H1 (cell line): ENCODE results near the gene FOXN3. TPM values are rescaled to one million over a fixed set of nuclear protein-coding genes. Genes with fewer than 3 reads are reported as not detected.

Source experiments
- CTCF ChIA-PET: fragments of 300-600 bp; sonication (Branson Sonifier 250); formaldehyde crosslinking; loops from one replicate; lab custom pipeline; 2021; ENCODE audit not compliant: partially characterized antibody; lab: Charles Lee
- POLR2A ChIA-PET: fragments of 300-600 bp; sonication (Branson Sonifier 250); formaldehyde crosslinking; loops from one replicate; lab custom pipeline; 2021; ENCODE audit warnings: inconsistent platforms; ENCODE audit not compliant: partially characterized antibody; lab: Charles Lee
- DNase-seq, 2 experiments: peaks; one replicate each; pipeline versions ENCODE4 v3.0.0 to v3.0.0-alpha.2; 2010 to 2022; ENCODE audit warnings: low spot score in 2 of 2, low read depth in 1 of 2, mixed read lengths in 1 of 2
- FAIRE-seq: peaks from 2 replicates; lab custom pipeline; 2011; peaks lifted over from hg19 to GRCh38; lab: Jason Lieb, UNC
- H2AFZ ChIP-seq: 2 replicates; pipeline ENCODE4 v1.8.1; 2012; ENCODE audit warnings: low read length, inconsistent platforms
- H2AK5ac ChIP-seq: 2 replicates; pipeline ENCODE4 v1.6.1; 2013; ENCODE audit warnings: low read depth, low read length
- H2BK120ac ChIP-seq: replicated peaks from 2 replicates; pipeline ENCODE3; 2013; ENCODE audit warnings: low read depth, low read length, inconsistent platforms
- H2BK12ac ChIP-seq: 2 replicates; pipeline ENCODE4 v1.6.1; 2013; ENCODE audit warnings: low read depth, low read length
- H2BK15ac ChIP-seq: 2 replicates; pipeline ENCODE4 v1.6.1; 2013; ENCODE audit warnings: low read length
- H2BK20ac ChIP-seq: 2 replicates; pipeline ENCODE4 v1.6.1; 2013; ENCODE audit warnings: low read length
- H2BK5ac ChIP-seq: 2 replicates; pipeline ENCODE4 v1.6.1; 2013; ENCODE audit warnings: low read depth, low read length
- H3K14ac ChIP-seq: 2 replicates; pipeline ENCODE4 v1.6.1; 2013; ENCODE audit warnings: inconsistent platforms; ENCODE audit not compliant: insufficient read length
- H3K18ac ChIP-seq: 2 replicates; pipeline ENCODE4 v1.6.1; 2013; ENCODE audit warnings: low read length; ENCODE audit errors: extremely low read depth
- H3K23ac ChIP-seq: 2 replicates; pipeline ENCODE4 v1.6.1; 2013; ENCODE audit warnings: inconsistent platforms; ENCODE audit not compliant: insufficient read length
- H3K23me2 ChIP-seq: 2 replicates; pipeline ENCODE4 v1.6.1; 2013; ENCODE audit warnings: low read depth, low read length
- H3K27ac ChIP-seq: 2 replicates; pipeline ENCODE4 v1.6.1; 2011; ENCODE audit warnings: low read depth, low read length, inconsistent platforms
- H3K27me3 ChIP-seq, 4 experiments: replicated peaks in 1 of 4; 1 replicate in 1 of 4; 2 replicates in 3 of 4; pipeline versions ENCODE4 v1.6.1 to v1.8.1; 2011 to 2013; ENCODE audit warnings: low read length in 3 of 4, mild to moderate bottlenecking in 3 of 4, inconsistent platforms in 2 of 4, mixed read lengths in 2 of 4, moderate library complexity in 1 of 4; ENCODE audit not compliant: control insufficient read depth in 3 of 4, insufficient read depth in 3 of 4; ENCODE audit errors: extremely low read depth in 1 of 4
- H3K36me3 ChIP-seq, 4 experiments: 2 replicates each; pipeline versions ENCODE4 v1.6.1 to v1.8.1; 2011 to 2013; ENCODE audit warnings: mild to moderate bottlenecking in 4 of 4, low read length in 3 of 4, moderate library complexity in 2 of 4, control low read depth in 1 of 4, inconsistent platforms in 1 of 4; ENCODE audit not compliant: insufficient read depth in 4 of 4, control insufficient read depth in 2 of 4
- H3K4ac ChIP-seq: replicated peaks from 2 replicates; pipeline ENCODE3; 2013; ENCODE audit warnings: low read length, low read depth, mixed read lengths, inconsistent platforms; ENCODE audit not compliant: insufficient read length
- H3K4me1 ChIP-seq, 4 experiments: replicated peaks in 1 of 4; 1 replicate in 1 of 4; 2 replicates in 3 of 4; pipeline versions ENCODE4 v1.6.1 to v1.8.1; 2011 to 2013; ENCODE audit warnings: low read length in 3 of 4, inconsistent platforms in 2 of 4, mixed read lengths in 1 of 4; ENCODE audit not compliant: insufficient read depth in 4 of 4, control insufficient read depth in 3 of 4
- H3K4me2 ChIP-seq, 2 experiments: 2 replicates each; pipeline versions ENCODE4 v1.6.1 to v1.8.1; 2011 to 2013; ENCODE audit warnings: low read depth in 2 of 2, low read length in 2 of 2, control low read depth in 1 of 2, inconsistent platforms in 1 of 2, mild to moderate bottlenecking in 1 of 2; ENCODE audit not compliant: insufficient read depth in 1 of 2
- H3K4me3 ChIP-seq, 4 experiments: fragments of 200-600, 300-600 bp in 1 of 4; sonication (generic), shearing (Covaris generic), sonication (Bioruptor Twin) in 1 of 4; 2 replicates each; pipeline versions ENCODE4 v1.5.1 to v1.8.1; 2011 to 2016; ENCODE audit warnings: low read length in 4 of 4, low read depth in 3 of 4, control low read depth in 2 of 4, inconsistent platforms in 2 of 4, mild to moderate bottlenecking in 2 of 4, mixed read lengths in 1 of 4, moderate library complexity in 1 of 4; ENCODE audit not compliant: insufficient read depth in 2 of 4; ENCODE audit errors: extremely low read depth in 1 of 4
- H3K56ac ChIP-seq: replicated peaks from 2 replicates; pipeline ENCODE3; 2013; ENCODE audit warnings: low read depth, mild to moderate bottlenecking, mixed read lengths, low read length, inconsistent platforms; ENCODE audit not compliant: insufficient read length
- H3K79me1 ChIP-seq: 2 replicates; pipeline ENCODE4 v1.6.1; 2013; ENCODE audit warnings: low read depth, low read length, control low read depth
- H3K79me2 ChIP-seq, 2 experiments: 2 replicates each; pipeline versions ENCODE4 v1.6.1 to v1.8.1; 2012 to 2013; ENCODE audit warnings: low read length in 2 of 2, mild to moderate bottlenecking in 2 of 2, inconsistent platforms in 1 of 2; ENCODE audit not compliant: insufficient read depth in 2 of 2, control insufficient read depth in 1 of 2
- H3K9ac ChIP-seq, 4 experiments: replicated peaks in 1 of 4; 1 replicate in 1 of 4; 2 replicates in 3 of 4; pipeline versions ENCODE4 v1.6.1 to v1.8.1; 2011 to 2013; ENCODE audit warnings: low read depth in 3 of 4, low read length in 3 of 4, control low read depth in 2 of 4, mild to moderate bottlenecking in 2 of 4, moderate library complexity in 2 of 4, inconsistent platforms in 1 of 4; ENCODE audit errors: extremely low read depth in 1 of 4
- H3K9me3 ChIP-seq, 2 experiments: 2 replicates each; pipeline versions ENCODE4 v1.6.1 to v1.8.1; 2012 to 2013; ENCODE audit warnings: mild to moderate bottlenecking in 2 of 2, moderate library complexity in 2 of 2, control low read depth in 1 of 2, inconsistent platforms in 1 of 2, low read depth in 1 of 2, low read length in 1 of 2, mixed read lengths in 1 of 2; ENCODE audit not compliant: insufficient read depth in 2 of 2
- H4K20me1 ChIP-seq, 2 experiments: replicated peaks in 1 of 2; 2 replicates each; pipeline versions ENCODE3 to v1.8.1; 2011 to 2013; ENCODE audit warnings: inconsistent platforms in 2 of 2, low read length in 2 of 2, mild to moderate bottlenecking in 1 of 2; ENCODE audit not compliant: insufficient read depth in 2 of 2, control insufficient read depth in 1 of 2
- H4K5ac ChIP-seq: 2 replicates; pipeline ENCODE4 v1.6.1; 2013; ENCODE audit warnings: low read length, low read depth, mixed read lengths, inconsistent platforms; ENCODE audit not compliant: insufficient read length
- H4K8ac ChIP-seq: 2 replicates; pipeline ENCODE4 v1.8.0; 2013; ENCODE audit warnings: mild to moderate bottlenecking, moderate library complexity, low read length, inconsistent platforms; ENCODE audit not compliant: insufficient read depth; ENCODE audit errors: extremely low read depth
- H4K91ac ChIP-seq: replicated peaks from 2 replicates; pipeline ENCODE3; 2013; ENCODE audit warnings: low read length, mixed read lengths, inconsistent platforms; ENCODE audit not compliant: insufficient read length
- BCL11A ChIP-seq, 2 experiments: IDR thresholded peaks; one replicate each; pipeline ENCODE4 v1.6.1; 2011; ENCODE audit warnings: low read depth in 2 of 2, low read length in 2 of 2, mild to moderate bottlenecking in 2 of 2
- RNF2 ChIP-seq: fragments of 200-900, 300-1000 bp; sonication (generic); IDR thresholded peaks from 2 replicates; pipeline ENCODE4 v1.7.1; 2016; ENCODE audit warnings: borderline replicate concordance, low read depth, mild to moderate bottlenecking, antibody characterized with exemption, low read length; ENCODE audit not compliant: poor library complexity, severe bottlenecking; ENCODE audit errors: missing control alignments
- WGBS, 2 experiments: shearing (Covaris generic) in 1 of 2; methylation state at CpG; one replicate each; pipeline versions ENCODE4 v1.1.6 to v1.1.7; 2013 to 2015; ENCODE audit warnings: low lambda C conversion rate in 2 of 2, mixed read lengths in 2 of 2, inconsistent platforms in 1 of 2, low coverage in 1 of 2, missing lambda C conversion rate in 1 of 2; ENCODE audit not compliant: insufficient replicate concordance in 2 of 2, insufficient coverage in 1 of 2, insufficient read length in 1 of 2; ENCODE audit errors: extremely low coverage in 1 of 2, missing lambda C conversion rate in 1 of 2; 5-methylcytosine and 5-hydroxymethylcytosine counted together
- polyA plus RNA-seq, 7 experiments: library from polyadenylated mRNA; depleted of rRNA in 3 of 7; stranded (reverse) in 5 of 7; unstranded in 2 of 7; fragments of >200 nt in 5 of 7; fragments of 200-250 nt in 2 of 7; gene quantifications; 1 replicate in 5 of 7; 2 replicates in 1 of 7; 4 replicates in 1 of 7; pipeline versions ENCODE4 v1.2.1 to v1.2.3, GENCODE V29; 2011 to 2013; ENCODE audit warnings: missing spikeins in 2 of 7, mixed read lengths in 2 of 7
- total RNA-seq: library from RNA; stranded (reverse); fragmentation: NEBNext Ultra II Directional; extraction: Animal tissue kit (Norgen Biotek cat#: 25700); gene quantifications from 2 replicates; pipeline ENCODE4 v1.2.1, GENCODE V29; 2021

The FOXN3 gene
- total and polyA plus RNA-seq, 2 of the 8 experiments (the other 6 are each of a cell fraction or from before 2014, with no cell fraction given) = 52.6 to 178 TPM

DNA sequence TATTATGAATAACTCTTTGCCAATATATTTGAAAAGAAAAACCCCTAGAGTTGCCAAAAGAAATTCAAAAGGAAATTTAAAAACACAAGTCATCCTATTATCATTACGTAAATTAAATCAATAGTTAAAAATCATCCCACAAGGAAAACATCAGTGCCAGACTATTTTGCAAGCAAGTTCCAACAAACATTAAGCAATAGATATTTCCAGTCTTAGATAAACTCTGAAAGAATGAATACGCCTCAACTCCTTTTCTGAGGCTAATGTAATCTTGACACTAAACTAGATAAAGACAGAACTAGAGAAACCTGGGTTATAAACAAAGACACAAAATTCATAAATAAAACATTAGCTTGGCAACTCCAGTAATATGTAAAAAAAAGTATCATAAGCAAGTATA, 245.9 kb downstream of the FOXN3 start:
- no peaks in the 10 kb centered on the region for H3K79me2 ChIP-seq
- no peak overlapping the region for H2AK5ac ChIP-seq
- peaks cover 2 to 24% (median 10%) of the 10 kb centered on the region in 4 experiments; a peak in 6 of 8 replicates for H3K36me3 ChIP-seq
- H2BK20ac ChIP-seq = no peak overlapping the region
- no peak overlapping the region for H3K9ac ChIP-seq
- peaks cover 4 to 6% of the 10 kb centered on the region in 2 experiments; a peak in 3 of 4 replicates for H3K9me3 ChIP-seq
- FAIRE-seq = no peak
- no peak overlapping the region for H2BK120ac ChIP-seq
- DNase-seq = no peak
- POLR2A ChIA-PET = no interaction called here
- no peak overlapping the region for H3K4me3 ChIP-seq
- H3K18ac ChIP-seq = no peak overlapping the region
- no peak overlapping the region for H3K23ac ChIP-seq
- no peaks in the 10 kb centered on the region for H3K4me1 ChIP-seq
- no peak overlapping the region for H2BK15ac ChIP-seq
- no peak overlapping the region for H2BK5ac ChIP-seq
- CTCF ChIA-PET = no interaction called here
- no peaks in the 10 kb centered on the region; the same call in 1 of the 2 replicates for H3K79me1 ChIP-seq
- no peak overlapping the region for H2BK12ac ChIP-seq
- H3K27ac ChIP-seq = no peak overlapping the region
- no peak overlapping the region for H3K14ac ChIP-seq
- H4K8ac ChIP-seq = no peak overlapping the region
- no peak overlapping the region for H2AFZ ChIP-seq
- H3K23me2 ChIP-seq = no peaks in the 10 kb centered on the region
- no peak overlapping the region for H3K4ac ChIP-seq
- no peaks in the 10 kb centered on the region for H4K20me1 ChIP-seq
- no peak overlapping the region for H3K4me2 ChIP-seq
- H4K5ac ChIP-seq = no peak overlapping the region
- whole genome bisulfite sequencing, 2 experiments = 93% methylated on average over 2 of the region's 2 CpGs; no CpG with 5 or more reads in 1 of the 2 experiments
- no peak overlapping the region for H4K91ac ChIP-seq
- no peaks in the 10 kb centered on the region for H3K27me3 ChIP-seq
- TF ChIP-seq BCL11A (IDR thresholded peaks at IDR 0.05; ENCODE audit: low read depth in 2 of 2, low read length in 2 of 2) = no peak
- no peak for TF ChIP-seq RNF2
- TF ChIP-seq, all 59 proteins: peak for 0
- no peak overlapping the region for H3K56ac ChIP-seq
